Activated CD4-positive, alpha-beta T cell treated with anti-CD3 and anti-CD28 coated beads for 36 hours (primary cell): ENCODE data around the gene GPR153. TPM values are rescaled to one million over a fixed set of nuclear protein-coding genes. Genes with fewer than 3 reads are reported as not detected.

Experiments
- ATAC-seq: fragments of 200-7000 bp; cut with Tn5 transposase; one replicate; pipeline ENCODE4 v1.10.0; 2021; ENCODE audit warnings: mild to moderate bottlenecking, moderate library complexity
- CTCF ChIA-PET: fragments of 350-600 bp; sonication (Branson Sonifier 250); formaldehyde crosslinking; loops from one replicate; lab custom pipeline; 2021; ENCODE audit warnings: antibody characterized with exemption; lab: Charles Lee
- POLR2A ChIA-PET: fragments of 350-600 bp; sonication (Branson Sonifier 250); formaldehyde crosslinking; loops from one replicate; lab custom pipeline; 2021; ENCODE audit warnings: antibody characterized with exemption, inconsistent platforms; lab: Charles Lee
- DNase-seq: peaks from one replicate; pipeline ENCODE4 v3.0.0-alpha.2; 2020
- H3K27ac Mint-ChIP-seq: one replicate; pipeline ENCODE4 v1.8.0; 2021; ENCODE audit warnings: mixed read lengths
- H3K27me3 Mint-ChIP-seq: one replicate; pipeline ENCODE4 v1.8.0; 2021; ENCODE audit warnings: mixed read lengths
- H3K36me3 Mint-ChIP-seq: one replicate; pipeline ENCODE4 v1.8.0; 2021; ENCODE audit warnings: low read depth, mixed read lengths
- H3K4me1 Mint-ChIP-seq: one replicate; pipeline ENCODE4 v1.8.0; 2021; ENCODE audit warnings: mixed read lengths
- H3K4me3 Mint-ChIP-seq: one replicate; pipeline ENCODE4 v1.8.0; 2021; ENCODE audit warnings: mild to moderate bottlenecking, moderate library complexity, mixed read lengths
- H3K9me3 Mint-ChIP-seq: one replicate; pipeline ENCODE4 v1.8.0; 2021; ENCODE audit warnings: low read depth, mixed read lengths
- intact Hi-C, 2 experiments: fragments of 100-400 bp; cut with DNase I in 1 of 2; cut with micrococcal nuclease in 1 of 2; formaldehyde crosslinking; loops; one replicate each; pipeline versions ENCODE4 v1.14.2 to v1.15.1; 2022 to 2024; cut with DNase I, micrococcal nuclease
- total RNA-seq, 2 experiments: library from RNA; stranded (reverse); gene quantifications; one replicate each; pipeline ENCODE4 v1.2.3, GENCODE V29; 2021

GPR153 gene
- total RNA-seq, 2 experiments from 2014 or later: 0.16 to 0.25 TPM

DNA sequence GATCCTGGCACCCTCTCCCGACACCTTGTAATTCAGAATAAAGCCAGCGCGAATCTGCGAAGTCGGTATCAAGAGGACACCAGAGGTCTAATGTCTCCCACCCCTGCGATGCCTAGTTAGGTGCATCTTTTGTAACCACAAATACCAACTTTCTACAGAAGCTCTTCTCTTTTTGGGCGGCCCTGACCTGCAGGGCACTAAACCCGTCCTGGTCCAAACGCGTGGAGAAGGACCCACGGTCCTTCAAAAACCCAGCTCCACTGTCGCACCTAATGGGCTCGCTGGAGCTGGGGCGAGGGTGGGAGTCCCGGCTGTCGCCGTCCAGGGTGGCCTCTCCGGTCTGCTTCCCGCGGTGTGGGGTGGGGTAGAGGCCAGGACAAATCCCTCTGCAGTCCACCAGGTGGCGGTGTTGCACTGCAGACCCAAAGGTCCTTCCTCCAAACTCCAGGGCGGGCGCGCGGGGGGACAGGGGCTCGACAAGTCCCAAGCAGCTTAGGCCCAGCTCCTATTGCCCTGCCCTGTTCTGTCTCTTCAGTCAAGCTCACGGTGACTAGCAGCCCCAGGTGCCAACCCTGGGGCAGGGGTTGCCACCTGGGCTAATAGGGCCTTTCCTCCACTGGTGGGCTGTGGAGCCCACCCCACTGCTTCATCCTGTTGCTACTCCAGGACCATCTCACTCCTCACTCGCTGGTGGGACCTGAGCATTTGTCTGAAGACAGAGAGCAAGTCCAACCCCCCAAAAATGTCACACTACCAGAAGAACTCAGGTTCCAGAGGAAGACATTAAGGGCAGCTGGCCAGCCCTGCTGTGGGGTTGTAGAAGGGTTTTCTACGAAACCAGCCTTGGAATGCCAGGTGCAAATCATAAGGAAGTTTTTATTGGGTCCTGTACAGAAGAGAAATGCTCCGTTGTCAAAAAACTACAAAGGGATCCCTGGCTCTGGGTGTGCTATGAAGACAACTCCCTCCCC lies 14.1 kb downstream of the GPR153 start:
- ChIA-PET POLR2A (interaction anchor here (0.5 kb wide), 1 partner anchor 387 kb away, joined by 6 read pairs; no protein-coding TSS in a partner anchor), CTCF (interaction anchor here (0.6 to 6.1 kb wide), 40 partner anchors 9 to 223 kb away, joined by 3 to 35 read pairs (median 4); partner anchors contain the start of genes ACOT7, GPR153, HES2 and ICMT)
- ATAC-seq (peak; percentile 70), DNase-seq (peak; percentile 90)
- peaks cover 7% of the 10 kb centered on the region for H3K4me1 Mint-ChIP-seq
- H3K27ac Mint-ChIP-seq: peak overlapping the region; percentile 35
- H3K36me3 Mint-ChIP-seq: no peaks in the 10 kb centered on the region
- intact Hi-C loops: loop anchor here (1.0 to 5.0 kb wide), 9 partner anchors 14 to 229 kb away; partner anchors contain the start of genes ACOT7 (in 1 of the 2) and ESPN (in 1 of the 2)
- peaks cover 48% of the 10 kb centered on the region for H3K27me3 Mint-ChIP-seq
- H3K4me3 Mint-ChIP-seq: no peak overlapping the region
- no peaks in the 10 kb centered on the region for H3K9me3 Mint-ChIP-seq

GRCh38 chr1:6245869-6246496 lies 14.9 kb downstream of the GPR153 start:
- H3K4me3 Mint-ChIP-seq: no peak overlapping the region
- H3K27ac Mint-ChIP-seq: no peak overlapping the region
- H3K36me3 Mint-ChIP-seq: no peaks in the 10 kb centered on the region
- ATAC-seq: no peak
- H3K9me3 Mint-ChIP-seq: no peaks in the 10 kb centered on the region
- POLR2A ChIA-PET: interaction anchor here (0.5 kb wide), 1 partner anchor 388 kb away, joined by 6 read pairs; no protein-coding TSS in a partner anchor
- intact Hi-C loops: loop anchor here (1.0 to 5.0 kb wide), 12 partner anchors 14 to 229 kb away; partner anchors contain the start of genes ACOT7 (in 1 of the 2) and ESPN (in 1 of the 2)
- CTCF ChIA-PET: interaction anchor here (0.6 to 6.1 kb wide), 30 partner anchors 8 to 221 kb away, joined by 3 to 35 read pairs (median 4); partner anchors contain the start of genes ACOT7, GPR153, HES2 and ICMT
- H3K27me3 Mint-ChIP-seq: peaks cover 54% of the 10 kb centered on the region
- peak; percentile 73 for DNase-seq
- H3K4me1 Mint-ChIP-seq: peaks cover 11% of the 10 kb centered on the region

- DNase-seq (peak; percentile 90), ATAC-seq (peak; percentile 71)
- Mint-ChIP-seq H3K27me3 (peaks cover 53% of the 10 kb centered on the region), H3K4me3 (no peak overlapping the region), H3K27ac (no peak overlapping the region), H3K4me1 (peaks cover 11% of the 10 kb centered on the region), H3K36me3 (no peaks in the 10 kb centered on the region), H3K9me3 (no peaks in the 10 kb centered on the region)
- CTCF ChIA-PET: interaction anchor here (0.6 to 6.1 kb wide), 14 partner anchors 7 to 219 kb away, joined by 3 to 35 read pairs (median 6); partner anchors contain the start of genes ACOT7, GPR153, HES2 and ICMT
- POLR2A ChIA-PET: no interaction called here
- intact Hi-C loops: loop anchor here (1.0 to 5.0 kb wide), 5 partner anchors 136 to 192 kb away; partner anchors contain the start of gene ESPN (in 1 of the 2)
Observed at GRCh38 chr1:6245086-6245868, 15.6 kb downstream of the GPR153 start.

- Mint-ChIP-seq H3K4me1 (peaks cover 11% of the 10 kb centered on the region), H3K27me3 (peaks cover 52% of the 10 kb centered on the region), H3K36me3 (no peaks in the 10 kb centered on the region), H3K4me3 (no peak overlapping the region), H3K9me3 (no peaks in the 10 kb centered on the region), H3K27ac (no peak overlapping the region)
- ChIA-PET CTCF (interaction anchor here (0.6 to 6.1 kb wide), 6 partner anchors 40 to 220 kb away, joined by 3 to 35 read pairs (median 4); partner anchors contain the start of gene HES2), POLR2A (no interaction called here)
- intact Hi-C loops: loop anchor here (1.0 to 5.0 kb wide), 5 partner anchors 136 to 193 kb away; partner anchors contain the start of gene ESPN (in 1 of the 2)
- ATAC-seq: no peak
- DNase-seq: no peak
Observed at GRCh38 chr1:6244401-6245049, 16.4 kb downstream of the GPR153 start.

- no peak for DNase-seq
- no peak for ATAC-seq
- Mint-ChIP-seq H3K36me3 (no peaks in the 10 kb centered on the region), H3K4me1 (peaks cover 11% of the 10 kb centered on the region), H3K4me3 (no peak within 1 kb of the TSS), H3K9me3 (no peaks in the 10 kb centered on the region), H3K27me3 (peaks cover 56% of the 10 kb centered on the region), H3K27ac (no peak within 1 kb of the TSS)
- POLR2A ChIA-PET: no interaction called here
- CTCF ChIA-PET: interaction anchor here (1.0 to 6.1 kb wide), 2 partner anchors 39 to 177 kb away, joined by 4 to 35 read pairs; partner anchors contain the start of gene HES2
- intact Hi-C loops: loop anchor here (2.0 kb wide), 2 partner anchors 135 to 191 kb away; no protein-coding TSS in a partner anchor
Observed at GRCh38 chr1:6243993-6244392, 16.9 kb downstream of the GPR153 start, which contains the start of gene HES3. HES3 (plus strand) TSS chr1:6244179; CDS start chr1:6244366, 187 bp downstream.

DNA sequence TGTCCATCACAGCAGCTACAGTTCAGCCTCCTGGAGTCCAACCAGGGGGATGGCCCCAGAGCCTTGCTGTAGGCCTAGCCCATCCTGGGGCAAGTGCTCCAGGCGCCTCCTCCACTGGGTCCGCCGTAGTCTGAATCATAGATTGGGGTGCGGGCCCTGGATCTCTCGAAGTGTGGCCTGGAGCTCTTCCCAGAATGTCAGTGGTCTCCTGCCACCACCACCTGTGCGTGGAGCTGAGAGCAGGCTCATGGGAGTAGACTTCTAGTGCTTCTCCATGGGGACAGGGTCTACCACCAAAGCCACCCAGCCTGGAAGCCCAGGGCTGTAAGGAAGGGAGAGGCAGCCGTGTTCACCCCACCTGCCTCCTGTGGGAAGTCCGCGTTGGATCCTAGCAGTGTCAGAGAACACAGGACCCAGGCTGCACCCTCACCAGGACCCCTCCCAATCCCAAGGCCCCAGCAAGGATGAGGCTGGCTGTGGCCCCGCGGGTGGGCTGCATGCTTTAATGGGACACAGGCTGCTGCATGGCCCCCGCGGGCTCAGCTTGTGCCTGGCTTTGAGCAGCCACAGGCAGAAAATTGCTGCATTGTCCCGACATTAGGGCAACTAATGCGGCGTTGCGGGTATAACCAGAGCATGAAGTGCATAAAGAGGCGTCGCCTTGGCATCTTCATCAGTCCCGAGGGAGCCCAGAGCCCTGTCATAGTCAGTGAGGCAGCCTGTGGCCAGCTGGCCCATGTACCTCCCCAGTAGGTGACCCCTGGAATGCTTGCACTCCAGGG lies 17.7 kb downstream of the GPR153 start:
- H3K27ac Mint-ChIP-seq: no peak overlapping the region
- no peaks in the 10 kb centered on the region for H3K9me3 Mint-ChIP-seq
- H3K27me3 Mint-ChIP-seq: peaks cover 54% of the 10 kb centered on the region
- ChIA-PET CTCF (interaction anchor here (1.0 to 6.1 kb wide), 3 partner anchors 106 to 178 kb away, joined by 3 to 35 read pairs (median 3); partner anchors contain the start of gene HES2), POLR2A (interaction anchor here (1.2 kb wide), 1 partner anchor 9 kb away, joined by 3 read pairs; no protein-coding TSS in a partner anchor)
- H3K36me3 Mint-ChIP-seq: no peaks in the 10 kb centered on the region
- DNase-seq: no peak
- ATAC-seq: no peak
- intact Hi-C loops: no loop called here
- H3K4me1 Mint-ChIP-seq: peaks cover 11% of the 10 kb centered on the region
- no peak overlapping the region for H3K4me3 Mint-ChIP-seq

- POLR2A ChIA-PET: interaction anchor here (0.6 to 1.2 kb wide), 2 partner anchors 11 to 247 kb away, joined by 3 to 4 read pairs; no protein-coding TSS in a partner anchor
- intact Hi-C loops: no loop called here
- CTCF ChIA-PET: interaction anchor here (1.0 to 6.1 kb wide), 5 partner anchors 107 to 191 kb away, joined by 3 to 35 read pairs (median 3); partner anchors contain the start of gene HES2
- DNase-seq (no peak), ATAC-seq (no peak)
- Mint-ChIP-seq H3K27me3 (peaks cover 46% of the 10 kb centered on the region), H3K36me3 (no peaks in the 10 kb centered on the region), H3K27ac (no peak overlapping the region), H3K4me1 (peaks cover 11% of the 10 kb centered on the region), H3K4me3 (no peak overlapping the region), H3K9me3 (no peaks in the 10 kb centered on the region)
Observed at GRCh38 chr1:6241887-6242740, 18.8 kb downstream of the GPR153 start.

DNA sequence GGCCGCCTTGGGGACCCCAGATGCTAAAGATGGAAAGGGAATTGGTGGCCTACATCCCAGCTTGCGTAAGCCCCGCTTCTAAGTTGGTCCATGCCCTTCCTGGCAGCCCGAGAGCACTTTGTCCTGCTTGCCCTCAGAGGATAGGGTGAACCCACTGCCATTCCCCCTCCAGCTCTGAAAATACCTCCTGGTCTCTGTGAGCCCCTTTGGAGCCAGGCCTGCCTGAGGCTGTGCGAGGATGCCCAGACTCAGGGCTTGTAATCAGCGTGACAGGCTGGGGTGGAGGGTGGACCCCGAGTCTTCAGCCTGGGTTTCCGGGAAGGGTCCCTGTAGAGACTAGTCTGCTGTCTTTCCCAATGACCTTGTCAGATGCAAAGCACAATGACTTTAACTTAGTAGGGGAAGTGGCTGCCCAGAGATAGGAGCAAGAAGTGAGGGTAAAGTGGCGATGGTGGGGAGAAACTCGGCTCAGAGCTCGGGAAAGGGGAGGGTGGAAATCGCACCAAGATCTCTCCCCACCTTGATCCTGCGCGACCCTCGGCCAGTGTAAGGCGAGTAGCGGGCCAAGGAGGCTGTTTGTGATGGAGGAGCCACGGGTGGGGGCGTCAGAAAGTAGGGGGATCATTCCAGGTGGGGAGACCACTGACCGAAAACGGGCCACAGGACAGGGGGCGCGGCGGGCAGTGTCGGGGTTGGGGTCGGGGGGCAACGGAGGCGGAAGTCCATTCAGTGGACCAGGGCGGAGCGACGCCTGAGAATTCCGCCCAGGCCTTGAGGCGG lies 19.6 kb downstream of the GPR153 start:
- Mint-ChIP-seq H3K27me3 (peaks cover 40% of the 10 kb centered on the region), H3K4me3 (no peak overlapping the region), H3K9me3 (no peaks in the 10 kb centered on the region), H3K36me3 (no peaks in the 10 kb centered on the region), H3K4me1 (peaks cover 7% of the 10 kb centered on the region), H3K27ac (no peak overlapping the region)
- CTCF ChIA-PET: interaction anchor here (1.0 kb wide), 2 partner anchors 164 to 190 kb away, joined by 3 read pairs; no protein-coding TSS in a partner anchor
- intact Hi-C loops: no loop called here
- DNase-seq (no peak), ATAC-seq (no peak)
- POLR2A ChIA-PET: interaction anchor here (0.6 kb wide), 1 partner anchor 247 kb away, joined by 4 read pairs; no protein-coding TSS in a partner anchor
